Parathyroid adenoma (tissue), 2 donors: ENCODE data around the gene RAB20.

Experiments used
- H2AFZ ChIP-seq: fragments of 300-600 bp; sonication (generic); one replicate; pipeline ENCODE4 v1.7.0; 2017; ENCODE audit warnings: antibody characterized with exemption, mild to moderate bottlenecking
- H3K27ac ChIP-seq: fragments of 300-600 bp; sonication (generic); one replicate; pipeline ENCODE4 v1.7.0; 2017
- H3K27me3 ChIP-seq: fragments of 300-600 bp; sonication (generic); one replicate; pipeline ENCODE4 v1.7.0; 2017; ENCODE audit warnings: low read length; ENCODE audit not compliant: control insufficient read depth, insufficient read depth
- H3K36me3 ChIP-seq: fragments of 300-600 bp; sonication (generic); one replicate; pipeline ENCODE4 v1.7.0; 2017; ENCODE audit warnings: low read length; ENCODE audit not compliant: control insufficient read depth, insufficient read depth
- H3K4me1 ChIP-seq: fragments of 300-600 bp; sonication (generic); one replicate; pipeline ENCODE4 v1.7.0; 2017; ENCODE audit warnings: control low read depth
- H3K4me2 ChIP-seq: fragments of 300-600 bp; sonication (generic); one replicate; pipeline ENCODE4 v1.7.0; 2017; ENCODE audit warnings: low read length
- H3K4me3 ChIP-seq: fragments of 300-600 bp; sonication (generic); one replicate; pipeline ENCODE4 v1.7.0; 2017; ENCODE audit warnings: low read depth, low read length
- H3K79me2 ChIP-seq: fragments of 300-600 bp; sonication (generic); one replicate; pipeline ENCODE4 v1.7.0; 2017; ENCODE audit warnings: control low read depth
- H3K9ac ChIP-seq: fragments of 300-600 bp; sonication (generic); one replicate; pipeline ENCODE4 v1.7.0; 2017; ENCODE audit warnings: mild to moderate bottlenecking
- H3K9me3 ChIP-seq: fragments of 300-600 bp; sonication (generic); one replicate; pipeline ENCODE4 v1.7.0; 2017; ENCODE audit warnings: low read length; ENCODE audit not compliant: control insufficient read depth
- TF ChIP-seq, protein P1 (sequence below): fragments of 300-600 bp; sonication (generic); IDR thresholded peaks from one replicate; pipeline ENCODE4 v1.7.0; 2017; ENCODE audit warnings: antibody characterized with exemption, mild to moderate bottlenecking
- donor health status: primary hyperparathyroidism.

RAB20 gene

DNA sequence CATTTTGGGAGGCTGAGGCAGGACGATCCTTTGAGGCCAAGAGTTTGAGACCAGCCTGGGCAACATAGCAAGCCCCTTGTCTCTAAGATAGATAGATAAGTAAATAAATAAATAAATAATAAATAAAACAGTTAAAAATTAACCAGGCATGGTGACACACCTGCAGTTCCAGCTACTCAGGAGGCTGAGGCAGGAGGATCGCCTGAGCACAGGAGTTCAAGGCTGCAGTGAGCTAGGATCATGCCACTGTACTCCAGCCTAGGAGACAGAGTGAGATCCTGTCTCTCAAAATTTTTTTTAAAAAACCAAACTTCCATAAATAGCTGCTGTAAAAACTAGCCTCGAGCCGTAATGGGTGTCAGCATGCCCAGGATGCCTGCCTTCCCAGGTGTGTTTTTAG lies 39.5 kb upstream of the RAB20 start:
- H3K27me3 ChIP-seq = no peaks in the 10 kb centered on the region
- no peak overlapping the region for H3K4me2 ChIP-seq
- no peak overlapping the region for H3K9ac ChIP-seq
- H2AFZ ChIP-seq = no peak overlapping the region
- no peaks in the 10 kb centered on the region for H3K36me3 ChIP-seq
- no peak overlapping the region for H3K4me3 ChIP-seq
- TF ChIP-seq, protein P1, sequence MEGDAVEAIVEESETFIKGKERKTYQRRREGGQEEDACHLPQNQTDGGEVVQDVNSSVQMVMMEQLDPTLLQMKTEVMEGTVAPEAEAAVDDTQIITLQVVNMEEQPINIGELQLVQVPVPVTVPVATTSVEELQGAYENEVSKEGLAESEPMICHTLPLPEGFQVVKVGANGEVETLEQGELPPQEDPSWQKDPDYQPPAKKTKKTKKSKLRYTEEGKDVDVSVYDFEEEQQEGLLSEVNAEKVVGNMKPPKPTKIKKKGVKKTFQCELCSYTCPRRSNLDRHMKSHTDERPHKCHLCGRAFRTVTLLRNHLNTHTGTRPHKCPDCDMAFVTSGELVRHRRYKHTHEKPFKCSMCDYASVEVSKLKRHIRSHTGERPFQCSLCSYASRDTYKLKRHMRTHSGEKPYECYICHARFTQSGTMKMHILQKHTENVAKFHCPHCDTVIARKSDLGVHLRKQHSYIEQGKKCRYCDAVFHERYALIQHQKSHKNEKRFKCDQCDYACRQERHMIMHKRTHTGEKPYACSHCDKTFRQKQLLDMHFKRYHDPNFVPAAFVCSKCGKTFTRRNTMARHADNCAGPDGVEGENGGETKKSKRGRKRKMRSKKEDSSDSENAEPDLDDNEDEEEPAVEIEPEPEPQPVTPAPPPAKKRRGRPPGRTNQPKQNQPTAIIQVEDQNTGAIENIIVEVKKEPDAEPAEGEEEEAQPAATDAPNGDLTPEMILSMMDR = no peak
- no peaks in the 10 kb centered on the region for H3K9me3 ChIP-seq
- no peaks in the 10 kb centered on the region for H3K4me1 ChIP-seq
- H3K27ac ChIP-seq = no peak overlapping the region
- no peaks in the 10 kb centered on the region for H3K79me2 ChIP-seq

DNA sequence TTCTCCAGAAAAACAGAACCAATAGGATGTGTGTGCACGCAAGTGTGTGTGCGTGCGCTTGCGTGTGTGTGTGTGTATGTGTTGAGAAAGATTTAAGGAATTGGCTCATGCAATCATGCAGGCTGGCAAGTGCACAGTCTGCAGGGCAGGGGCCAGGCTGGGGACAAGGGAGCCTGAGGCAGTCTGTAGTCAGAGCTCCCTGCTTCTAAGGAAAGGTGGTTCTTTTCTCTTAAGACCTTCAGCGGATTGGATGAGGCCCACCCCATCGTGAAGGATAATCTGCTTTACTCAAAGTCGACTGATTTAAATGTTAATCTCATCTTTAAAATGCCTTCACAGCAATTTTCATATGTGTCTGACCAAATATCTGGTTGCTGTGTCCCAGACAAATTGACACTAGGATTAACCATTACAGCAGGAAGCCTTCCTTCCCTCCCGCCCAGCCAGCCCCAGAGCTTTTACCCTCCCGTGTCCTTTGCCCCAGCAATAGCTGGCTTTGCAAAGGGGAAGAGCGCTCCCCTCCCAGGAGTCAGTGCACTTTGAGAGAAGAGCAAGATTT lies 38.8 kb upstream of the RAB20 start:
- Histone ChIP-seq H3K4me2 (no peak overlapping the region), H3K36me3 (no peaks in the 10 kb centered on the region), H3K4me1 (no peaks in the 10 kb centered on the region), H3K79me2 (no peaks in the 10 kb centered on the region), H2AFZ (no peak overlapping the region), H3K9ac (no peak overlapping the region), H3K4me3 (no peak overlapping the region), H3K27ac (no peak overlapping the region), H3K9me3 (no peaks in the 10 kb centered on the region), H3K27me3 (no peaks in the 10 kb centered on the region)
- TF ChIP-seq, protein P1 = no peak

DNA sequence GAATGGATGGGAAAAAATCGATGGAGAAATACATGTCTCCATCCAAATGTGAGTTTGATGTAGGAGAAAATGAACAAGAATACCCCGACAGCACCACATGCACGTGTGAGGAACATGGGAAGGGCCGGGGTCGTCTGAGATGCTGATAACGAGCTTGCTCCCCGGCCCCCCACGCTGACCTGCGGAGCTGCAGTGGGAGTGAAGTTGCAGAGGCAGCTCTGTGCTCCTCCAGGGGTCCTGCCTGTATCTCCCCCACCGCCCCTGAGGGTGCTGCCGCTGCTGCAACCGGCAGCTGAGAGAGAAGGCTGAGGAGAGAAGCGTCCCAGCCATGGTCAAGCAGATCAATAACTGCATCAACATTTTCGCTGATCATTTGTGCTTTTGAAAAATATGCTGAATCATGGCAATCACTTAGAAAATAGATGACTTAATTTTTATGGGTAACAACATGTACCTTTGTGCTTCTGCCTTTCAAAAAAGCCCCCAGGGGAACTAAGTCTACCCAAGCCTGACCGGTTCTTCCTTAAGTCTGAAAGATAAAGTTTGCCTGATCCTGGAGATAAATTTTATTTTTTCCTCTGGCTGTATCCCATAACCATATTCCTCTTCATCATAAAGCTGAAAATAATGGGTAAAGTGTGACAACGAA lies 35.6 kb upstream of the RAB20 start:
- no peak overlapping the region for H3K27ac ChIP-seq
- no peaks in the 10 kb centered on the region for H3K27me3 ChIP-seq
- no peaks in the 10 kb centered on the region for H3K4me1 ChIP-seq
- TF ChIP-seq, protein P1 = no peak
- H3K4me3 ChIP-seq = no peak overlapping the region
- no peaks in the 10 kb centered on the region for H3K9me3 ChIP-seq
- no peaks in the 10 kb centered on the region for H3K36me3 ChIP-seq
- no peak overlapping the region for H3K4me2 ChIP-seq
- H3K79me2 ChIP-seq = no peaks in the 10 kb centered on the region
- no peak overlapping the region for H3K9ac ChIP-seq
- no peak overlapping the region for H2AFZ ChIP-seq

DNA sequence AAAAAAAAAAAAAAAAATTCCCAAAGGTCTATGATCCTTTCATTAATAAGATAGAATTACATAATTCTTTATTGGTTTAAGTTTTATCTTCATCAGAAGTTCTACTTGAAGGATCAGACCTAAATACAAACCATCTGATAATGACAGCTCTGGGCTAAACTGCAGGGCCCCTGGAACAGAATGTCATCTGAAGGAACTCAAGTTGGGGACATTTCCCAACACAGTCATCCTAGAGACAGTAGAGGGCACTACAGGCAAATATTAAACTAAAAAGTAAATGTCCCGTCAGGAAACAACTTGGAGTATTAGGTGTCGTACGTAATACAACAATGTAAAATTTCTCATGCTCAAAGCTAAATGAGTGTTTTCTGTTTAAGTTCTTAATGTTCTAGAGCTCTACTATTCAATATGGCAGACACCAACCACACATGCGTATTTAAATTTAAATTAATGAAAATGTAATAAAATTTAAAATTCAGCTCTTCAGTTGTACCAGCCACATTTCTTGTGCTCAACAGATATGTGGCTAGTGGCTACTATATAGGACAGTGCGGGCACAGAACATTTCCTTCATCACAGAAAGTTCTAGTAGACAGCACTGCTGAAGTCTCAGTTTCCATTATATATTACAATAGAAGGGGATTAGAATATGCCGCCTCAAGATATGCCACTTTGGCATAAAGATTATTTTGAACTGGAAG lies 32.1 kb upstream of the RAB20 start:
- Histone ChIP-seq H3K79me2 (no peaks in the 10 kb centered on the region), H3K27me3 (no peaks in the 10 kb centered on the region), H3K4me1 (no peaks in the 10 kb centered on the region), H3K4me3 (no peak overlapping the region), H2AFZ (peak overlapping the region; percentile 22), H3K9me3 (no peaks in the 10 kb centered on the region), H3K36me3 (no peaks in the 10 kb centered on the region), H3K9ac (no peak overlapping the region), H3K4me2 (no peak overlapping the region), H3K27ac (no peak overlapping the region)
- TF ChIP-seq, protein P1 = peak; percentile 31
